SIG-M5 treated with dmso at 0.1 percent for 504 hours (cell line): ENCODE measurements around the gene MRFAP1L1.

Experiments used
- DNase-seq: peaks from one replicate; lab custom pipeline; 2025; ENCODE audit not compliant: unreplicated experiment; lab: John Stamatoyannopoulos, UW

Gene MRFAP1L1

GRCh38 chr4:6663596-6664393, 45.9 kb downstream of the MRFAP1L1 start:
- DNase-seq, result no peak

DNA sequence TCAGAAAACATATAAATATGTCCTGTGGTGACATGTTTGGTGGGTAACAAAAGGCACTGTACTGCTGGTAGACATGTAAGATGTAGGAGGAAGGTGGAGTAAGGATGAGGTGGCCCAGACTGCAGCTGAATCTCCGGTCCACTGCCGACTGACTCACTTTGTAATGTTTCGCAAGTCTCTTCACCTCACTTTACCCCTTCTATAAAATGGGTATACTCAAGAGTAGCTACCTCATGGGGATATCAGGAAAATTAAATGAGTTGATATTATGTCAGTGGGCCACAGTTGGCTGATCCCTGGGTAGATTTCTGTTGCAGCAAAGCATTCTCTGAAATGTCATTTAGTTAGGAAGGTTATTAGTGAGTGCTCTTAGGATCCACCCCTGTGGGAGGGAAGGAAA, 47.1 kb downstream of the MRFAP1L1 start:
- DNase-seq, result no peak

DNA sequence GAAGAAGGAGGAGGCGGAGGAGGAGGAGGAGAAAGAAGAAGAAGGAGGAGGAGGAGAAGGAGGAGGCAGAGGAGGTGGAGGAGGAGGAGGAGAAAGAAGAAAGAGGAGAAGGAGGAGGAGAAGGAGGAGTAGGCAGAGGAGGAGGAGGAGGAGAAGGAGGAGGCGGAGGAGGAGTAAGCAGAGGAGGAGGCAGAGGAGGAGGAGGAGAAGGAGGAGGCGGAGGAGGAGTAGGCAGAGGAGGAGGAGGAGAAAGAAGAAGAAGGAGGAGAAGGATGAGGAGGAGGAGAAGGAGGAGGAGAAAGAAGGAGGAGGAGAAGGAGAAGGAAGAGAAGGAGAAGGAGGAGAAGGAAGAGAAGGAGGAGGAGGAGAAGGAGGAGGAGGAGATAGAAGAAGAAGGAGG, 49.2 kb downstream of the MRFAP1L1 start:
- DNase-seq, result no peak

DNA sequence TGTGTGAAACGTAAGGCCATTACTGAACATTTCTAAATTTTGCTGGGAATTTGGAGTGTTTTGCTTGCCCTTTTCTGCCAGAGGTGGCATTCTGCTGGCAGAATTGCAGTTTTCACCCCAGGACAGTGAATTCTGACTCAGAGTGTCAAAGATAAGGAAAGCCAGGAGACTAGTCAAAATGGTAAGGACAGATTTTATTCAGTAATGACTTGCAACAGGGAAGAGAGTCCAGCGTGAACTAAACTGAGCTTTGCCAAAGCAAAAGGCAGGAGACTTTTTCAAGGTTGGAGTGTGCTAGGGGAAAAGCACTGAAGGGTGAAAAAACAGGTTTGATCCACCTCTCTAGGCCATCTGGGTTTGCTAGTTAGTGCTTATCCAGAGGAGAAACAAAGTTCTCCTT, 49.8 kb downstream of the MRFAP1L1 start:
- no peak for DNase-seq

GRCh38 chr4:6658597-6659075, 51.0 kb downstream of the MRFAP1L1 start:
- no peak for DNase-seq

DNA sequence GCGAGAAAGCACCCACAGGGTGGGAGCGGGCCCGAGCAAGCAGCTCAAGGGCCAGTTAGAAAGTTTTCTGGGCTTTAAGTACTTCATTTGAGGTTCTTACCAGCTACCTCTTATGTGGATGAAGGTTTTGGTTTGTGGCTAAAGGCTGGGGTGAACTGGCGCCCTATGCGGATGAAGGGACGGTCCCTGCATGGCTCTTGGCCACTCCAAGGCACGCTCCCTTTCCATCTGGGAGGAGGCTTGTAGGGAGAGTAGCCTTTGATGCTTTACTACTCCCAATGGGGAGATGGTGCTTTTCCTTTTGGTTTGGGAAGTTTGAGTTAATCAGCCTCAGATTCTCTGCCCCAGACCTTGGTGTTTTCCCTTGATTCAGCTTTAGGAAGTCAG, 51.5 kb downstream of the MRFAP1L1 start:
- no peak for DNase-seq
